A549 (cell line): ENCODE data around the gene TGFBRAP1.

ENCODE experiments used
- CTCF ChIP-seq: fragments of >200 bp; sonication (Bioruptor Twin); formaldehyde crosslinking; IDR thresholded peaks from 3 replicates; pipeline ENCODE4 v1.5.1; 2016
- FOSL2 ChIP-seq, 2 experiments: fragments of 450-650 bp in 1 of 2; fragments of >200 bp in 1 of 2; sonication (Bioruptor Twin) in 1 of 2; formaldehyde crosslinking; IDR thresholded peaks; 2 replicates each; pipeline versions ENCODE4 v1.5.0 to v1.6.1; 2016 to 2020; ENCODE audit warnings: mild to moderate bottlenecking in 1 of 2, moderate library complexity in 1 of 2
- KDM5A ChIP-seq: fragments of 200-600 bp; sonication (generic); IDR thresholded peaks from 2 replicates; pipeline ENCODE4 v1.6.1; 2016; ENCODE audit warnings: antibody characterized with exemption, mild to moderate bottlenecking
- POLR2A ChIP-seq: IDR thresholded peaks from 2 replicates; pipeline ENCODE4 v1.6.1; 2012; ENCODE audit warnings: mild to moderate bottlenecking, low read length
- RCOR1 ChIP-seq: fragments of 150-350 bp; IDR thresholded peaks from 2 replicates; pipeline ENCODE4 v1.6.1; 2014; ENCODE audit warnings: antibody characterized with exemption, low read length, low read depth
- RFX5 ChIP-seq: fragments of 450-650 bp; IDR thresholded peaks from 2 replicates; pipeline ENCODE4 v1.7.1; 2014; ENCODE audit warnings: antibody characterized with exemption, mild to moderate bottlenecking, moderate library complexity
- SREBF2 ChIP-seq: fragments of 450-650 bp; IDR thresholded peaks from 2 replicates; pipeline ENCODE4 v1.6.1; 2014; ENCODE audit warnings: mild to moderate bottlenecking, moderate library complexity

GRCh38 chr2:105249181-105249580, 80.4 kb downstream of the TGFBRAP1 start:
- TF ChIP-seq KDM5A (no peak), CTCF (no peak), RFX5 (no peak), POLR2A (no peak), RCOR1 (no peak), SREBF2 (no peak), FOSL2 (IDR thresholded peaks at IDR 0.05) (no peak), FOSL2 (CRISPR knock-in tag; IDR thresholded peaks at IDR 0.05) (no peak)
